Thoracic aorta (tissue), 2 donors: Measurements from ENCODE around the gene SLC24A1. TPM values are rescaled to one million over a fixed set of nuclear protein-coding genes. Genes with fewer than 3 reads are reported as not detected.
A peak's percentile ranks its signal among the peaks of the same experiment; 100 is the strongest.

Experiments
- ATAC-seq: fragments of 150-250 bp; one replicate; pipeline ENCODE4 v1.8.0; 2017; ENCODE audit warnings: low read depth; ENCODE audit not compliant: insufficient number of reproducible peaks, low FRiP score
- DNase-seq: peaks from one replicate; pipeline ENCODE4 v3.0.0-alpha.2; 2020; ENCODE audit warnings: low spot score
- H3K27ac ChIP-seq, 2 donors: fragments of 200-600 bp; sonication (generic); 1 replicate in 1 of 2; 2 replicates in 1 of 2; pipeline ENCODE4 v1.5.1; 2016; ENCODE audit warnings: mild to moderate bottlenecking in 2 of 2, moderate library complexity in 2 of 2
- H3K27me3 ChIP-seq: fragments of 200-600 bp; sonication (generic); replicated peaks from 2 replicates; pipeline ENCODE4 v1.6.0; 2016; ENCODE audit warnings: mild to moderate bottlenecking; ENCODE audit not compliant: insufficient read depth
- H3K36me3 ChIP-seq: fragments of 200-600 bp; sonication (generic); one replicate; pipeline ENCODE4 v1.5.1; 2016
- H3K4me1 ChIP-seq, 2 donors: fragments of 200-600 bp; sonication (generic); 1 replicate in 1 of 2; 2 replicates in 1 of 2; pipeline versions ENCODE4 v1.5.1 to v1.6.0; 2016; ENCODE audit warnings: low read depth in 2 of 2, mild to moderate bottlenecking in 1 of 2; ENCODE audit not compliant: control insufficient read depth in 1 of 2
- H3K4me3 ChIP-seq: fragments of 200-600 bp; sonication (generic); 2 replicates; pipeline ENCODE4 v1.5.1; 2016; ENCODE audit warnings: mild to moderate bottlenecking
- H3K9me3 ChIP-seq: fragments of 200-600 bp; sonication (generic); 2 replicates; pipeline ENCODE4 v1.5.1; 2016
- CTCF ChIP-seq: fragments of 200-600 bp; sonication (generic); IDR thresholded peaks from one replicate; pipeline ENCODE4 v1.5.1; 2019; ENCODE audit warnings: antibody characterized with exemption
- total RNA-seq, 2 donors: library from RNA; depleted of rRNA; stranded (reverse); fragments of >200 nt; gene quantifications; one replicate each; pipeline versions ENCODE4 v1.1.0 to v1.2.3, GENCODE V29; 2016

SLC24A1 gene
- total RNA-seq, 2 donors from 2014 or later = 6.1 to 7.3 TPM

GRCh38 chr15:65634356-65634755 is 12.6 kb downstream of the SLC24A1 start:
- ATAC-seq = no peak
- H3K4me1 ChIP-seq = peaks cover 0 to 3% of the 10 kb centered on the region in 2 donors

GRCh38 chr15:65638109-65638508 is 16.4 kb downstream of the SLC24A1 start:
- no peak for TF ChIP-seq CTCF
- Histone ChIP-seq H3K27me3 (no peaks in the 10 kb centered on the region), H3K9me3 (no peaks in the 10 kb centered on the region), H3K27ac (no peak overlapping the region), H3K4me3 (no peak overlapping the region), H3K4me1 (peaks cover 0 to 3% of the 10 kb centered on the region in 2 donors), H3K36me3 (no peaks in the 10 kb centered on the region)
- no peak for ATAC-seq
- no peak for DNase-seq

More at GRCh38 chr15:65634356-65634755, 12.6 kb downstream of the SLC24A1 start:
- H3K4me3 ChIP-seq = no peak overlapping the region
- no peak for TF ChIP-seq CTCF
- no peak overlapping the region for H3K27ac ChIP-seq
- H3K9me3 ChIP-seq = no peaks in the 10 kb centered on the region
- no peaks in the 10 kb centered on the region for H3K36me3 ChIP-seq
- no peaks in the 10 kb centered on the region for H3K27me3 ChIP-seq
- no peak for DNase-seq

GRCh38 chr15:65638681-65639089 is 16.9 kb downstream of the SLC24A1 start:
- no peaks in the 10 kb centered on the region for H3K27me3 ChIP-seq
- DNase-seq = no peak
- peak overlapping the region; percentile 51 for H3K4me3 ChIP-seq
- no peaks in the 10 kb centered on the region for H3K9me3 ChIP-seq
- no peaks in the 10 kb centered on the region for H3K36me3 ChIP-seq
- no peak overlapping the region for H3K27ac ChIP-seq
- peak; percentile 87 for ATAC-seq
- peaks cover 0 to 3% of the 10 kb centered on the region in 2 donors for H3K4me1 ChIP-seq
- TF ChIP-seq CTCF = peak; percentile 71

- no peaks in the 10 kb centered on the region for H3K36me3 ChIP-seq
- H3K27ac ChIP-seq = no peak overlapping the region
- DNase-seq (no peak), ATAC-seq (no peak)
- peaks cover 0 to 3% of the 10 kb centered on the region in 2 donors for H3K4me1 ChIP-seq
- H3K9me3 ChIP-seq = no peaks in the 10 kb centered on the region
- H3K27me3 ChIP-seq = no peaks in the 10 kb centered on the region
- TF ChIP-seq CTCF = no peak
- H3K4me3 ChIP-seq = no peak overlapping the region
These were observed 17.8 kb downstream of the SLC24A1 start for GRCh38 chr15:65639509-65639908.

- DNase-seq (no peak), ATAC-seq (no peak)
- Histone ChIP-seq H3K9me3 (no peaks in the 10 kb centered on the region), H3K4me3 (no peak overlapping the region), H3K27me3 (no peaks in the 10 kb centered on the region), H3K36me3 (no peaks in the 10 kb centered on the region), H3K27ac (no peak overlapping the region), H3K4me1 (peaks cover 0 to 3% of the 10 kb centered on the region in 2 donors)
- no peak for TF ChIP-seq CTCF
These were observed 20.2 kb downstream of the SLC24A1 start for GRCh38 chr15:65641768-65642475.
